Fibroblast of lung (primary cell): ENCODE measurements around the gene CCDC183. TPM values are rescaled to one million over a fixed set of nuclear protein-coding genes. Genes with fewer than 3 reads are reported as not detected.

Experiments
- DNase-seq, 2 donors: peaks; one replicate each; pipeline versions ENCODE4 v3.0.0 to v3.0.0-alpha.2; 2010; ENCODE audit warnings: low read depth in 2 of 2
- H2AFZ ChIP-seq: 2 replicates; pipeline ENCODE4 v1.5.1; 2012; ENCODE audit warnings: low read length, control low read depth, inconsistent platforms
- H3K27ac ChIP-seq: 2 replicates; pipeline ENCODE4 v1.5.1; 2011; ENCODE audit warnings: low read length, control low read depth; ENCODE audit not compliant: insufficient read depth
- H3K27me3 ChIP-seq: 2 replicates; pipeline ENCODE4 v1.5.1; 2011; ENCODE audit warnings: mild to moderate bottlenecking, low read length; ENCODE audit not compliant: control insufficient read depth, insufficient read depth
- H3K36me3 ChIP-seq: 2 replicates; pipeline ENCODE4 v1.5.1; 2011; ENCODE audit warnings: low read length; ENCODE audit not compliant: control insufficient read depth, insufficient read depth
- H3K4me1 ChIP-seq: 2 replicates; pipeline ENCODE4 v1.5.1; 2011; ENCODE audit warnings: low read length; ENCODE audit not compliant: control insufficient read depth, insufficient read depth; ENCODE audit errors: extremely low read depth
- H3K4me2 ChIP-seq: 2 replicates; pipeline ENCODE4 v1.5.1; 2011; ENCODE audit warnings: low read length, control low read depth; ENCODE audit not compliant: insufficient read depth; ENCODE audit errors: extremely low read depth
- H3K4me3 ChIP-seq, 4 experiments: fragments of 200-600 bp in 1 of 4; sonication (generic) in 1 of 4; replicated peaks in 1 of 4; 2 replicates each; pipeline ENCODE4 v1.5.1; 2011 to 2016; ENCODE audit warnings: low read length in 4 of 4, low read depth in 3 of 4, mild to moderate bottlenecking in 3 of 4, control low read depth in 2 of 4, inconsistent platforms in 1 of 4, mixed read lengths in 1 of 4; ENCODE audit not compliant: insufficient read depth in 1 of 4; ENCODE audit errors: control extremely low read depth in 1 of 4
- H3K79me2 ChIP-seq: 2 replicates; pipeline ENCODE4 v1.5.1; 2012; ENCODE audit warnings: mild to moderate bottlenecking, low read length, inconsistent platforms; ENCODE audit not compliant: control insufficient read depth, insufficient read depth
- H3K9ac ChIP-seq: 2 replicates; pipeline ENCODE4 v1.5.1; 2011; ENCODE audit warnings: mild to moderate bottlenecking, low read length, control low read depth; ENCODE audit not compliant: insufficient read depth
- H3K9me3 ChIP-seq: 2 replicates; pipeline ENCODE4 v1.5.1; 2012; ENCODE audit warnings: low read depth, low read length; ENCODE audit not compliant: control insufficient read depth, insufficient read depth
- H4K20me1 ChIP-seq: 2 replicates; pipeline ENCODE4 v1.5.1; 2011; ENCODE audit warnings: low read length; ENCODE audit not compliant: control insufficient read depth, insufficient read depth; ENCODE audit errors: extremely low read depth
- CTCF ChIP-seq, 2 donors: IDR thresholded peaks in 1 of 2; conservative IDR thresholded peaks in 1 of 2; 1 replicate in 1 of 2; 2 replicates in 1 of 2; pipeline ENCODE4 v1.5.1; 2011 to 2012; ENCODE audit warnings: low read length in 2 of 2, control low read depth in 1 of 2, inconsistent platforms in 1 of 2, low read depth in 1 of 2, mild to moderate bottlenecking in 1 of 2
- EZH2 ChIP-seq: IDR thresholded peaks from 2 replicates; pipeline ENCODE4 v1.5.1; 2012; ENCODE audit warnings: low read length, control low read depth, mild to moderate bottlenecking; ENCODE audit errors: missing control alignments
- polyA plus RNA-seq, 2 donors: library from polyadenylated mRNA; depleted of rRNA in 1 of 2; stranded (reverse) in 1 of 2; unstranded in 1 of 2; fragments of >200 nt; gene quantifications; 2 replicates each; pipeline ENCODE4 v1.2.1, GENCODE V29; 2011 to 2012; ENCODE audit warnings: missing spikeins in 1 of 2
- total RNA-seq: library from RNA; depleted of rRNA; stranded (reverse); fragments of >200 nt; gene quantifications from 2 replicates; pipeline ENCODE4 v1.2.1, GENCODE V29; 2014

The CCDC183 gene
- total and polyA plus RNA-seq, 2 donors (not counting 1 experiment from before 2014, with no cell fraction given), result 0.35 to 0.99 TPM

- Histone ChIP-seq H3K79me2 (no peaks in the 10 kb centered on the region), H2AFZ (no peak overlapping the region), H3K4me3 (no peak overlapping the region), H3K9ac (no peak overlapping the region), H3K4me2 (no peak overlapping the region), H3K9me3 (no peaks in the 10 kb centered on the region), H4K20me1 (no peaks in the 10 kb centered on the region), H3K27ac (no peak overlapping the region), H3K4me1 (peaks cover 3% of the 10 kb centered on the region), H3K36me3 (peaks cover 18% of the 10 kb centered on the region), H3K27me3 (no peaks in the 10 kb centered on the region)
- DNase-seq, result no peak
- no peak for TF ChIP-seq CTCF (conservative IDR thresholded peaks at IDR 0.05 in 1 of 2, IDR thresholded peaks at IDR 0.05 in 1 of 2; ENCODE audit: low read depth in 1 of 2, low read length in 2 of 2)
- no peak for TF ChIP-seq EZH2
These were observed 58.1 kb downstream of the CCDC183 start for GRCh38 chr9:136854113-136854841.

DNA sequence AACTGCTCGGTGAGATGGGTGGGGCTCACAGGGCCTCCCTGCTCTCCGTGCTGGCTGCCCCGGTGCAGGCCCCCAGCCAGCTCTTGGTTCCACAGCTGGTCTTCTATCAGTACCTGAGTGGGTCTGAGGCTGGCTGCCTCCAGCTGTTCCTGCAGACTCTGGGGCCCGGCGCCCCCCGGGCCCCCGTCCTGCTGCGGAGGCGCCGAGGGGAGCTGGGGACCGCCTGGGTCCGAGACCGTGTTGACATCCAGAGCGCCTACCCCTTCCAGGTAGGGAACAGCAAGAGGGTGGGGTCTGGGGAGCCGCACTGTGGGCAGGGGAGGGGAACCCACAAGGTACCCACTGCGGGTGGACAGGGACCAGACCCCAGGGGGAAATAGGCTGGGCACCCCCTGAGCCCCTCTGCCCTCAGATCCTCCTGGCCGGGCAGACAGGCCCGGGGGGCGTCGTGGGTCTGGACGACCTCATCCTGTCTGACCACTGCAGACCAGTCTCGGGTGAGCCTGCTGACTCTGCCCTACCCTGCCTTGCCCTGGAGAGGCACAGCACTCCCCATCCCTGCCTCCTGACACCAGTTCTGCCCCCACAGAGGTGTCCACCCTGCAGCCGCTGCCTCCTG, 58.8 kb downstream of the CCDC183 start:
- Histone ChIP-seq H3K27ac (no peak overlapping the region), H3K9ac (no peak overlapping the region), H3K27me3 (no peaks in the 10 kb centered on the region), H3K4me3 (no peak overlapping the region), H3K4me2 (no peak overlapping the region), H2AFZ (no peak overlapping the region), H4K20me1 (no peaks in the 10 kb centered on the region), H3K9me3 (no peaks in the 10 kb centered on the region), H3K4me1 (peaks cover 5% of the 10 kb centered on the region), H3K36me3 (peaks cover 19% of the 10 kb centered on the region), H3K79me2 (no peaks in the 10 kb centered on the region)
- TF ChIP-seq CTCF (conservative IDR thresholded peaks at IDR 0.05 in 1 of 2, IDR thresholded peaks at IDR 0.05 in 1 of 2; ENCODE audit: low read depth in 1 of 2, low read length in 2 of 2) (no peak), EZH2 (no peak)
- DNase-seq, result no peak

GRCh38 chr9:136855461-136856078, 59.4 kb downstream of the CCDC183 start:
- Histone ChIP-seq H3K4me2 (no peak overlapping the region), H4K20me1 (no peaks in the 10 kb centered on the region), H3K9ac (no peak overlapping the region), H3K4me3 (no peak overlapping the region), H2AFZ (no peak overlapping the region), H3K36me3 (peaks cover 17% of the 10 kb centered on the region), H3K27ac (no peak overlapping the region), H3K27me3 (no peaks in the 10 kb centered on the region), H3K79me2 (no peaks in the 10 kb centered on the region), H3K4me1 (peaks cover 2% of the 10 kb centered on the region), H3K9me3 (no peaks in the 10 kb centered on the region)
- TF ChIP-seq CTCF (conservative IDR thresholded peaks at IDR 0.05 in 1 of 2, IDR thresholded peaks at IDR 0.05 in 1 of 2; ENCODE audit: low read depth in 1 of 2, low read length in 2 of 2) (no peak), EZH2 (no peak)
- no peak for DNase-seq
